Panc1 (cell line): ENCODE data around the gene PSG2. TPM values are rescaled to one million over a fixed set of nuclear protein-coding genes. Genes with fewer than 3 reads are reported as not detected.
"Not testable (repeated sequence)": the region's sequence is repeated elsewhere in the genome, so short reads cannot be mapped to it uniquely, and the experiment has no call there.

Experiments
- ATAC-seq: fragments of 200-7000 bp; cut with Tn5 transposase; 2 replicates; pipeline ENCODE4 v1.9.1; 2020; ENCODE audit warnings: mild to moderate bottlenecking, moderate library complexity
- BruUV-seq: library from RNA; stranded (reverse); fragments of 400-500 nt; replicated peaks from 2 replicates; lab custom pipeline; 2021; lab: Mats Ljungman, UMichigan
- CTCF ChIA-PET: fragments of 300-600 bp; sonication (Branson Sonifier 250); formaldehyde crosslinking; loops from one replicate; lab custom pipeline; 2022; ENCODE audit warnings: antibody characterized with exemption; lab: Charles Lee
- POLR2A ChIA-PET: fragments of 300-600 bp; sonication (Branson Sonifier 250); formaldehyde crosslinking; loops from one replicate; lab custom pipeline; 2022; ENCODE audit warnings: antibody characterized with exemption; lab: Charles Lee
- DNase-seq: peaks from one replicate; pipeline ENCODE4 v3.0.0-alpha.2; 2010; ENCODE audit warnings: low read depth, low spot score
- H3K27ac ChIP-seq: 2 replicates; pipeline ENCODE4 v1.5.1; 2011; ENCODE audit warnings: mild to moderate bottlenecking, low read length, inconsistent platforms
- H3K27me3 ChIP-seq: fragments of 200-500 bp; sonication (Bioruptor generic); 2 replicates; pipeline ENCODE4 v1.6.0; 2014; ENCODE audit warnings: low read length, inconsistent platforms; ENCODE audit not compliant: control insufficient read depth, insufficient read depth
- H3K36me3 ChIP-seq: fragments of 200-500 bp; sonication (Bioruptor generic); 2 replicates; pipeline ENCODE4 v1.5.1; 2014; ENCODE audit warnings: inconsistent platforms, mild to moderate bottlenecking, low read length, moderate library complexity; ENCODE audit not compliant: control insufficient read depth, insufficient read depth
- H3K4me1 ChIP-seq: 2 replicates; pipeline ENCODE4 v1.5.1; 2011; ENCODE audit warnings: inconsistent platforms, mild to moderate bottlenecking, low read length, moderate library complexity; ENCODE audit not compliant: control insufficient read depth, insufficient read depth
- H3K4me3 ChIP-seq, 2 experiments: 2 replicates each; pipeline ENCODE4 v1.5.1; 2011 to 2012; ENCODE audit warnings: low read depth in 2 of 2, low read length in 2 of 2, mild to moderate bottlenecking in 2 of 2, inconsistent platforms in 1 of 2, moderate library complexity in 1 of 2
- H3K9me3 ChIP-seq: fragments of 200-500 bp; sonication (Bioruptor generic); 2 replicates; pipeline ENCODE4 v1.5.1; 2014; ENCODE audit warnings: low read depth, mild to moderate bottlenecking, inconsistent platforms, low read length, moderate library complexity; ENCODE audit not compliant: control insufficient read depth, insufficient read depth
- POLR2AphosphoS5 ChIP-seq: IDR thresholded peaks from 2 replicates; pipeline ENCODE4 v1.6.1; 2012; ENCODE audit warnings: mild to moderate bottlenecking, low read depth, low read length, moderate library complexity
- SIN3A ChIP-seq: IDR thresholded peaks from 2 replicates; pipeline ENCODE4 v1.6.1; 2012; ENCODE audit warnings: low read depth, mild to moderate bottlenecking, low read length, moderate library complexity, borderline replicate concordance; ENCODE audit not compliant: insufficient read depth
- TCF7L2 ChIP-seq: IDR thresholded peaks from 2 replicates; pipeline ENCODE4 v1.6.1; 2011; ENCODE audit warnings: mild to moderate bottlenecking, low read depth, low read length, inconsistent platforms
- in situ Hi-C: cut with HindIII; loops from 2 replicates; pipeline ENCODE4 v1.10.0; 2016; ENCODE audit warnings: low sequenced_read_pairs, low pct_unique_long_range_greater_than_20kb
- intact Hi-C: fragments of 100-400 bp; cut with micrococcal nuclease; formaldehyde crosslinking; loops from one replicate; pipeline ENCODE4 v1.10.0; 2022; ENCODE audit not compliant: unreplicated experiment
- total RNA-seq: library from RNA; stranded (reverse); gene quantifications from one replicate; pipeline ENCODE4 v1.2.1, GENCODE V29; 2021; ENCODE audit not compliant: unreplicated experiment
- TF ChIP-seq, protein P1 (sequence below), 2 experiments: IDR thresholded peaks; 2 replicates each; pipeline ENCODE4 v1.6.1; 2011 to 2012; ENCODE audit warnings: low read depth in 2 of 2, control low read depth in 1 of 2, low read length in 1 of 2, mild to moderate bottlenecking in 1 of 2, moderate library complexity in 1 of 2; ENCODE audit not compliant: insufficient read depth in 1 of 2
- TF ChIP-seq, protein P2 (sequence below): fragments of 450-650 bp; IDR thresholded peaks from 2 replicates; pipeline ENCODE4 v1.5.1; 2017; ENCODE audit warnings: mild to moderate bottlenecking

Gene PSG2
- total RNA-seq, 1 experiment from 2014 or later = not detected

DNA sequence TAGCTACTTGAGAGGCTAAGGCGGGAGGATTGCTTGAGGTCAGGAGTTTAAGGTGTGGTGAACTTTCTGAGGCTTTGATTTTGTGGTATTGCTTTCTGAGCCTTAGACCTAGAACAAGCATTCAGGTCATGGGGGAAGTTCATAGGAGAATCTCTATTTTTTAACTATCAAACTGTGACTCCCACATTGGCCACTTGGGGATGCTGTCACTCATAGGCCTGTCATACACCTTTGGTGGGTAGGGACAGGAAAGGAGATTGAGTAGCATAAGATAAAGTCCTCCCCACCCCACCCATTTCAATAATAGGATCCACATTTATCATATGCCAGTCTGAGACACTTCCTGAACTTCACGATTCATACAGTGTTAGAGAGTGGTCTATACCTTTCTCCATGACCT lies 41.9 kb upstream of the PSG2 start:
- no peaks in the 10 kb centered on the region for H3K9me3 ChIP-seq
- no peaks in the 10 kb centered on the region for H3K4me1 ChIP-seq
- intact Hi-C loops = no loop called here
- ATAC-seq = no peak
- H3K4me3 ChIP-seq = no peak overlapping the region
- in situ Hi-C loops = no loop called here
- no peaks in the 10 kb centered on the region for H3K36me3 ChIP-seq
- TF ChIP-seq POLR2AphosphoS5 (no peak), SIN3A (no peak), TCF7L2 (no peak)
- TF ChIP-seq, protein P1, sequence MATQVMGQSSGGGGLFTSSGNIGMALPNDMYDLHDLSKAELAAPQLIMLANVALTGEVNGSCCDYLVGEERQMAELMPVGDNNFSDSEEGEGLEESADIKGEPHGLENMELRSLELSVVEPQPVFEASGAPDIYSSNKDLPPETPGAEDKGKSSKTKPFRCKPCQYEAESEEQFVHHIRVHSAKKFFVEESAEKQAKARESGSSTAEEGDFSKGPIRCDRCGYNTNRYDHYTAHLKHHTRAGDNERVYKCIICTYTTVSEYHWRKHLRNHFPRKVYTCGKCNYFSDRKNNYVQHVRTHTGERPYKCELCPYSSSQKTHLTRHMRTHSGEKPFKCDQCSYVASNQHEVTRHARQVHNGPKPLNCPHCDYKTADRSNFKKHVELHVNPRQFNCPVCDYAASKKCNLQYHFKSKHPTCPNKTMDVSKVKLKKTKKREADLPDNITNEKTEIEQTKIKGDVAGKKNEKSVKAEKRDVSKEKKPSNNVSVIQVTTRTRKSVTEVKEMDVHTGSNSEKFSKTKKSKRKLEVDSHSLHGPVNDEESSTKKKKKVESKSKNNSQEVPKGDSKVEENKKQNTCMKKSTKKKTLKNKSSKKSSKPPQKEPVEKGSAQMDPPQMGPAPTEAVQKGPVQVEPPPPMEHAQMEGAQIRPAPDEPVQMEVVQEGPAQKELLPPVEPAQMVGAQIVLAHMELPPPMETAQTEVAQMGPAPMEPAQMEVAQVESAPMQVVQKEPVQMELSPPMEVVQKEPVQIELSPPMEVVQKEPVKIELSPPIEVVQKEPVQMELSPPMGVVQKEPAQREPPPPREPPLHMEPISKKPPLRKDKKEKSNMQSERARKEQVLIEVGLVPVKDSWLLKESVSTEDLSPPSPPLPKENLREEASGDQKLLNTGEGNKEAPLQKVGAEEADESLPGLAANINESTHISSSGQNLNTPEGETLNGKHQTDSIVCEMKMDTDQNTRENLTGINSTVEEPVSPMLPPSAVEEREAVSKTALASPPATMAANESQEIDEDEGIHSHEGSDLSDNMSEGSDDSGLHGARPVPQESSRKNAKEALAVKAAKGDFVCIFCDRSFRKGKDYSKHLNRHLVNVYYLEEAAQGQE (IDR thresholded peaks at IDR 0.05; ENCODE audit: insufficient read depth in 1 of 2, low read depth in 2 of 2, low read length in 1 of 2) = no peak
- TF ChIP-seq, protein P2, sequence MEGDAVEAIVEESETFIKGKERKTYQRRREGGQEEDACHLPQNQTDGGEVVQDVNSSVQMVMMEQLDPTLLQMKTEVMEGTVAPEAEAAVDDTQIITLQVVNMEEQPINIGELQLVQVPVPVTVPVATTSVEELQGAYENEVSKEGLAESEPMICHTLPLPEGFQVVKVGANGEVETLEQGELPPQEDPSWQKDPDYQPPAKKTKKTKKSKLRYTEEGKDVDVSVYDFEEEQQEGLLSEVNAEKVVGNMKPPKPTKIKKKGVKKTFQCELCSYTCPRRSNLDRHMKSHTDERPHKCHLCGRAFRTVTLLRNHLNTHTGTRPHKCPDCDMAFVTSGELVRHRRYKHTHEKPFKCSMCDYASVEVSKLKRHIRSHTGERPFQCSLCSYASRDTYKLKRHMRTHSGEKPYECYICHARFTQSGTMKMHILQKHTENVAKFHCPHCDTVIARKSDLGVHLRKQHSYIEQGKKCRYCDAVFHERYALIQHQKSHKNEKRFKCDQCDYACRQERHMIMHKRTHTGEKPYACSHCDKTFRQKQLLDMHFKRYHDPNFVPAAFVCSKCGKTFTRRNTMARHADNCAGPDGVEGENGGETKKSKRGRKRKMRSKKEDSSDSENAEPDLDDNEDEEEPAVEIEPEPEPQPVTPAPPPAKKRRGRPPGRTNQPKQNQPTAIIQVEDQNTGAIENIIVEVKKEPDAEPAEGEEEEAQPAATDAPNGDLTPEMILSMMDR = no peak
- ChIA-PET POLR2A (no interaction called here), CTCF (no interaction called here)
- H3K27me3 ChIP-seq = no peaks in the 10 kb centered on the region
- DNase-seq = no peak
- BruUV-seq = no TSS peak
- H3K27ac ChIP-seq = no peak overlapping the region

DNA sequence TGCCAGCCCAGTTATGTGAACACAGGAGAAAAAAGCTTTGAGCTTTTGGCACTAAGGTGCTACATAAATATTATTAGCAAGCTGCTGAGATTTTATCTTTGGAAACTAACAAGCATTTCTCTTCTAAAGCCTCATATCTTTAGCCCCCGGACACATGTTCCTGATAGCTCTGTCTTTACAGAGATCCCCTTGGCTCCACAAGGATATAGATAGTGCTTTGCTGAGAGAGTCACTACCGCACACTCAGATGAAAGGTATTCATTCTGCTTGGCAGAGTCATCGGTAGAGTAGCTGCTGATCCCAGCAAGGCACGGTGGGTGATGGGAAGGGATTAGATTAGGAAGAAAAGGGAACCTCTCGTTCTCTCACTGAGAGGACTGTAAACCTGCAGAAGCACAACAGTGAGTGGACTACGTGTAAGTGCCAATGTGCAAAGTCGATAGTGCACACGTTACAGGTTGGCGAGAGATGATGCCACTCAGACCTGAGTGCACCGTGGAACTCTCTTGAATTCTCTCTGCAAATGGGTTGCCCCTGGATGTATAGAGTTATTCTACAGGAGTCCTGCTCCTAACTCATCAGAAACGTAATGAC lies 38.0 kb upstream of the PSG2 start:
- peak; percentile 69; the same call in 1 of the 2 replicates for ATAC-seq
- H3K27ac ChIP-seq, CTCF ChIA-PET, H3K9me3 ChIP-seq, BruUV-seq, DNase-seq, H3K27me3 ChIP-seq, in situ Hi-C loops, H3K4me3 ChIP-seq, POLR2A ChIA-PET, H3K36me3 ChIP-seq, intact Hi-C loops, H3K4me1 ChIP-seq: not testable (repeated sequence)

DNA sequence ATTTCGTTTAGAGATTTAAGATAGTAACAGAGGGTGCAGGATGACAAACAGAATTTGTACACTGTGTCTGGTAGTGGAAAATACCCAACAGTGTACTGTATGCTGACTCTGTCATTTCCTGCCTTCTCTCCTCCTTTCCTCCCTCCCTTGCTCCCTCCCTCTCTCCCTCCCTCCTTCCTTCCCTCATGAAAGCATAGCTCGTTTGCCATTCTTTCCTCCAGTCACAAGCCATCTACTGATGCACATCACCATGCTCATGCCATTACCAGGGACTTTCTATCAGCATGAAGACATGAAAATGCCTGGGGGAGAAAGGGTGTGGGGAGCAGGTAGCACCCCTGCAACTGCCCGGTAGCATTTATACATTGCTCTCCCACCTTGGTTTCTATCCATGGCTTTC lies 37.0 kb upstream of the PSG2 start:
- in situ Hi-C loops, H3K4me1 ChIP-seq, H3K27me3 ChIP-seq, H3K27ac ChIP-seq, H3K4me3 ChIP-seq, BruUV-seq, H3K9me3 ChIP-seq, CTCF ChIA-PET, DNase-seq, ATAC-seq, H3K36me3 ChIP-seq, intact Hi-C loops: not testable (repeated sequence)
- POLR2A ChIA-PET = interaction anchor here (0.6 kb wide), 1 partner anchor 106 kb away, joined by 5 read pairs; no protein-coding TSS in a partner anchor

DNA sequence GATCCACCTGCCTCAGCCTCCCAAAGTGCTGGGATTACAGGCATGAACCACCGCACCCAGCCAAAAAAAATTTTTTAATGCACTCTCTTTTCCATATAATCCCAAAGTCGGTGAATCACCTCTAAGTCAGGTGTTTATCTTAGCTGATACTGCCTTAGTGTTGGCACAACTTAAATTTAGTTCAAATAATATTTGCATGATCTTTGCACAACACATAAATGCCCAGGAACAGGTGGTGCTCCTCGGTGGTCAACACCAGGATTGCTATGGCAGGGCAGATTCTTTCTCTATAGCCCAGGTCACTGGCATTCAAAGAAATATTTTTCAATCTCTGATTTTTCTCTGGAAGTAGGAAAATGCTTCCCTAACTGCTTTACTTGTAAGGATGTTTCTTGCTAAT lies 33.9 kb upstream of the PSG2 start:
- CTCF ChIA-PET, BruUV-seq, H3K27me3 ChIP-seq, H3K4me1 ChIP-seq, ATAC-seq, H3K4me3 ChIP-seq, POLR2A ChIA-PET, H3K36me3 ChIP-seq, in situ Hi-C loops, H3K9me3 ChIP-seq, DNase-seq, H3K27ac ChIP-seq, intact Hi-C loops: not testable (repeated sequence)

DNA sequence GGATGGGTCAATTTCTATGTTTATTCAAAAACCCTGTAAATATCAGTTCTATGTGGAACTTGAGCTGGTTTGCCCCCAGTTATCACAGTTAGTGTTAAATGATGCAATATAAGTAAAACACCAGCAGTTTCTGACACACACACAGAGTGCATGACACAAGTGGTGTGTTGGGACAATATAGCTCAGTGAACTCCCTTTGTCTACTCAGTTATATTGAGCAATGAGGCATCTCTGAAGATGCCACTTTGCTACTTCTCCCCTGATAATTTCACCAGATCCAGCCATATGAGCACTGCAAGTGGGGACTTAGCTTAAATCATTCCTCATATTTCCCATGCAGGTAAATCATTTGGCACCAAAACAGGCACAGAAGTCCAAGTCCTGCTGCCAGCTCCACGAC lies 33.0 kb upstream of the PSG2 start:
- BruUV-seq, intact Hi-C loops, H3K27me3 ChIP-seq, H3K36me3 ChIP-seq, H3K9me3 ChIP-seq, ATAC-seq, in situ Hi-C loops, H3K4me1 ChIP-seq, H3K4me3 ChIP-seq, H3K27ac ChIP-seq, POLR2A ChIA-PET, DNase-seq, CTCF ChIA-PET: not testable (repeated sequence)
